Measurements from ENCODE around the gene RNU7-1. TPM values are rescaled to one million over a fixed set of nuclear protein-coding genes. Genes with fewer than 3 reads are reported as not detected.

The RNU7-1 gene
- polyA plus RNA-seq, 3 donors = not detected

GRCh38 chr12:6946033-6946919, 2.7 kb downstream of the RNU7-1 start:
- WGBS (ENCODE audit: insufficient coverage) = 2% methylated on average over 16 of the region's 32 CpGs
- peak overlapping the region; percentile 27 to 39 for H3K27ac ChIP-seq (ENCODE audit: low read depth in 1 of 2, low read length in 2 of 2)
- no peak for TF ChIP-seq CTCF (IDR thresholded peaks at IDR 0.05)
- H3K27me3 Mint-ChIP-seq (ENCODE audit: low read depth in 3 of 3) = peaks cover 0 to 2% (median 0%) of the 10 kb centered on the region in 3 donors
- no peaks in the 10 kb centered on the region for H4K20me1 ChIP-seq (ENCODE audit: insufficient read depth, low read length)
- intact Hi-C loops (cut with micrococcal nuclease) = loop anchor here in 1 of 2 donors (1.0 kb wide), 1 partner anchor 18 kb away; no protein-coding TSS in a partner anchor
- no peaks in the 10 kb centered on the region for H3K27me3 ChIP-seq (ENCODE audit: control insufficient read depth in 2 of 2, insufficient read depth in 2 of 2, low read length in 2 of 2)
- H3K36me3 ChIP-seq (replicated peaks in 1 of 2; ENCODE audit: control insufficient read depth in 1 of 2, insufficient read depth in 2 of 2, low read length in 2 of 2) = no peaks in the 10 kb centered on the region
- H3K4me2 ChIP-seq (replicated peaks; ENCODE audit: extremely low read depth, low read length, poor library complexity, severe bottlenecking) = peak overlapping the region; percentile 73
- peaks cover 77 to 84% of the 10 kb centered on the region in 2 donors for H3K4me1 ChIP-seq (ENCODE audit: control insufficient read depth in 1 of 2, insufficient read depth in 2 of 2, low read length in 2 of 2)
- peak overlapping the region; percentile 11 for H3K9ac ChIP-seq (ENCODE audit: insufficient read depth, low read length, poor library complexity, severe bottlenecking)
- peaks cover 24% of the 10 kb centered on the region for H3K79me2 ChIP-seq (ENCODE audit: insufficient read depth, low read length)
- H3K9me3 Mint-ChIP-seq = peaks cover 0 to 2% (median 0%) of the 10 kb centered on the region in 7 donors
- peak overlapping the region; percentile 65 for H2AFZ ChIP-seq (ENCODE audit: insufficient read depth, low read depth, low read length, poor library complexity, severe bottlenecking)
- no peaks in the 10 kb centered on the region for H3K9me3 ChIP-seq (replicated peaks in 1 of 2; ENCODE audit: control insufficient read depth in 1 of 2, insufficient read depth in 1 of 2, low read length in 2 of 2)
- DNase-seq = peak in 1 of 3 donors; percentile 70
- H3K27ac Mint-ChIP-seq = peak overlapping the region; percentile 43 to 84 (median 70)
- peaks cover 80% of the 10 kb centered on the region for H3K4me1 Mint-ChIP-seq
- H3K4me3 ChIP-seq (replicated peaks in 1 of 3; ENCODE audit: low read depth in 2 of 3, low read length in 3 of 3) = peak overlapping the region; percentile 7 to 72 (median 36)
- H3K4me3 Mint-ChIP-seq = peak overlapping the region; percentile 72 to 88
- peaks cover under 1 to 3% of the 10 kb centered on the region in 2 donors for H3K36me3 Mint-ChIP-seq

DNA sequence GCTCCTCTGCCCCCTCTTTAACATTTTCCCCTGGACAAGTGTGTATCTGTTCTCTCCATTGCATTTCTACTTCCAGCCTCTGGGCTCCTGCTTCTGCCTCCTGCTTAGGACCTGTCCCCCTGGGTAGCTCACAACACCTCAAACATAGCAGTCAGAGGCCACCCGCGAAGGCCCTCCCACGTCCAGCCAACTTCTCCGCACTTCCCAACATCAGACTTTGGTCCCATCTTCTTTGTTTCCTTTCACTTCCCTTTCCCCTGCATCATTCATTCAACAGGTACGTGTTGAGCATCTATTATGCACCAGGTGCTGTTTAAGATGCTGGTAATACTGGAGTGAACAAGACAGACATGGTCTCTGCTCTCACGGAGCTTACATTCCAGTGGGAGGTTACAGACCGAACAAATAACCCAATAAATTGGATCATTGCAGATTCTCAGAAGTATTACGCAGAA, 3.3 kb downstream of the RNU7-1 start:
- H3K4me1 Mint-ChIP-seq = peaks cover 80% of the 10 kb centered on the region
- intact Hi-C loops (cut with micrococcal nuclease) = loop anchor here in 1 of 2 donors (1.0 kb wide), 1 partner anchor 17 kb away; no protein-coding TSS in a partner anchor
- TF ChIP-seq CTCF (IDR thresholded peaks at IDR 0.05) = no peak
- Histone ChIP-seq H2AFZ (ENCODE audit: insufficient read depth, low read depth, low read length, poor library complexity, severe bottlenecking) (peak overlapping the region; percentile 65), H3K4me1 (ENCODE audit: control insufficient read depth in 1 of 2, insufficient read depth in 2 of 2, low read length in 2 of 2) (peaks cover 77 to 84% of the 10 kb centered on the region in 2 donors), H3K4me3 (replicated peaks in 1 of 3; ENCODE audit: low read depth in 2 of 3, low read length in 3 of 3) (peak overlapping the region in 2 of 3 experiments; percentile 36 to 72), H3K4me2 (replicated peaks; ENCODE audit: extremely low read depth, low read length, poor library complexity, severe bottlenecking) (peak overlapping the region; percentile 73), H3K9me3 (replicated peaks in 1 of 2; ENCODE audit: control insufficient read depth in 1 of 2, insufficient read depth in 1 of 2, low read length in 2 of 2) (no peaks in the 10 kb centered on the region), H3K9ac (ENCODE audit: insufficient read depth, low read length, poor library complexity, severe bottlenecking) (peak overlapping the region; percentile 11), H3K36me3 (replicated peaks in 1 of 2; ENCODE audit: control insufficient read depth in 1 of 2, insufficient read depth in 2 of 2, low read length in 2 of 2) (peaks cover 0 to 3% of the 10 kb centered on the region in 2 donors), H3K27ac (ENCODE audit: low read depth in 1 of 2, low read length in 2 of 2) (peak overlapping the region; percentile 27 to 39), H3K79me2 (ENCODE audit: insufficient read depth, low read length) (peaks cover 31% of the 10 kb centered on the region), H4K20me1 (ENCODE audit: insufficient read depth, low read length) (peaks cover 7% of the 10 kb centered on the region), H3K27me3 (ENCODE audit: control insufficient read depth in 2 of 2, insufficient read depth in 2 of 2, low read length in 2 of 2) (no peaks in the 10 kb centered on the region)
- 90% methylated on average over 3 of the region's 8 CpGs for WGBS (ENCODE audit: insufficient coverage)
- H3K27ac Mint-ChIP-seq = peak overlapping the region; percentile 26 to 84 (median 66)
- H3K9me3 Mint-ChIP-seq = peaks cover 0 to 2% (median 0%) of the 10 kb centered on the region in 7 donors
- peaks cover 0 to 2% (median 0%) of the 10 kb centered on the region in 3 donors for H3K27me3 Mint-ChIP-seq (ENCODE audit: low read depth in 3 of 3)
- no peak for DNase-seq
- peaks cover 3 to 5% of the 10 kb centered on the region in 2 donors for H3K36me3 Mint-ChIP-seq
- peak overlapping the region; percentile 72 to 88 for H3K4me3 Mint-ChIP-seq
